Measurements from ENCODE around the gene PPP2R1B. TPM values are rescaled to one million over a fixed set of nuclear protein-coding genes. Genes with fewer than 3 reads are reported as not detected.

The PPP2R1B gene
- total RNA-seq, 6 experiments from 2014 or later: 44.5 to 150 (median 59.6) TPM

- ATAC-seq: peak in 1 of 4 donors; percentile 15
- WGBS (ENCODE audit: insufficient coverage, low coverage, low lambda C conversion rate, missing lambda C conversion rate): 82% methylated on average over 2 of the region's 4 CpGs
- no peak overlapping the region for H3K27ac ChIP-seq
- H3K4me3 ChIP-seq: no peak overlapping the region
- H3K27me3 ChIP-seq: no peaks in the 10 kb centered on the region
- TF ChIP-seq, protein P1, sequence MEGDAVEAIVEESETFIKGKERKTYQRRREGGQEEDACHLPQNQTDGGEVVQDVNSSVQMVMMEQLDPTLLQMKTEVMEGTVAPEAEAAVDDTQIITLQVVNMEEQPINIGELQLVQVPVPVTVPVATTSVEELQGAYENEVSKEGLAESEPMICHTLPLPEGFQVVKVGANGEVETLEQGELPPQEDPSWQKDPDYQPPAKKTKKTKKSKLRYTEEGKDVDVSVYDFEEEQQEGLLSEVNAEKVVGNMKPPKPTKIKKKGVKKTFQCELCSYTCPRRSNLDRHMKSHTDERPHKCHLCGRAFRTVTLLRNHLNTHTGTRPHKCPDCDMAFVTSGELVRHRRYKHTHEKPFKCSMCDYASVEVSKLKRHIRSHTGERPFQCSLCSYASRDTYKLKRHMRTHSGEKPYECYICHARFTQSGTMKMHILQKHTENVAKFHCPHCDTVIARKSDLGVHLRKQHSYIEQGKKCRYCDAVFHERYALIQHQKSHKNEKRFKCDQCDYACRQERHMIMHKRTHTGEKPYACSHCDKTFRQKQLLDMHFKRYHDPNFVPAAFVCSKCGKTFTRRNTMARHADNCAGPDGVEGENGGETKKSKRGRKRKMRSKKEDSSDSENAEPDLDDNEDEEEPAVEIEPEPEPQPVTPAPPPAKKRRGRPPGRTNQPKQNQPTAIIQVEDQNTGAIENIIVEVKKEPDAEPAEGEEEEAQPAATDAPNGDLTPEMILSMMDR (IDR thresholded peaks at IDR 0.05): no peak
- TF ChIP-seq POLR2A (IDR thresholded peaks at IDR 0.05): no peak
- peaks cover 0 to 39% (median 21%) of the 10 kb centered on the region in 4 donors for H3K36me3 ChIP-seq
- H3K4me1 ChIP-seq: peaks cover 0 to 6% (median under 1%) of the 10 kb centered on the region in 4 donors
- H3K9me3 ChIP-seq: no peaks in the 10 kb centered on the region
- no peak for DNase-seq
- intact Hi-C loops (cut with DNase I): no loop called here
These were observed 51.7 kb downstream of the PPP2R1B start for GRCh38 chr11:111714522-111714921.

DNA sequence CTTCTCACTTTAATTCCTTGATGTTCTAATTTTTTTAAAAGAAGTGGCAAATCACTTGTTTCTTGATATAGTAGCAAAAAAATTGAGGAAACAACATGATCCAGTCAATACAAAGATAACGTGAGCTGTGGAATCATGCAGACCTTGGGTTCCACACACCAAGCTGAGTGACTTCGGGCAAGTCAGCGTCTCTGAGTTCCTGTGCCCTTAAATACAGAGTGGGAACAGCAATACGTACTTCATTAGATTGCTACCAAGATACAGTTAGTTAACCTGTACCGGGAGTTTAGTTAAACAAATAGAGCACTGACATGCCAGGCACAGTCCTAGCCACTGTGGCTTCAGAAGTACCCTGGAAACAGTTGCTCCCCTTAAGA is 58.5 kb downstream of the PPP2R1B start:
- DNase-seq (no peak), ATAC-seq (peak in 1 of 4 donors; percentile 10)
- Histone ChIP-seq H3K27me3 (no peaks in the 10 kb centered on the region), H3K36me3 (peaks cover 0 to 62% (median 37%) of the 10 kb centered on the region in 4 donors), H3K4me3 (no peak overlapping the region), H3K4me1 (peaks cover 0 to 14% (median 0%) of the 10 kb centered on the region in 4 donors), H3K9me3 (no peaks in the 10 kb centered on the region), H3K27ac (peak overlapping the region in 2 of 3 donors; percentile 35 to 39)
- TF ChIP-seq POLR2A (IDR thresholded peaks at IDR 0.05): no peak
- intact Hi-C loops (cut with DNase I): loop anchor here (10.0 kb wide), 1 partner anchor 93 kb away; no protein-coding TSS in a partner anchor
- 89% methylated on average over 4 of the region's 5 CpGs for WGBS (ENCODE audit: insufficient coverage, low coverage, low lambda C conversion rate, missing lambda C conversion rate)

DNA sequence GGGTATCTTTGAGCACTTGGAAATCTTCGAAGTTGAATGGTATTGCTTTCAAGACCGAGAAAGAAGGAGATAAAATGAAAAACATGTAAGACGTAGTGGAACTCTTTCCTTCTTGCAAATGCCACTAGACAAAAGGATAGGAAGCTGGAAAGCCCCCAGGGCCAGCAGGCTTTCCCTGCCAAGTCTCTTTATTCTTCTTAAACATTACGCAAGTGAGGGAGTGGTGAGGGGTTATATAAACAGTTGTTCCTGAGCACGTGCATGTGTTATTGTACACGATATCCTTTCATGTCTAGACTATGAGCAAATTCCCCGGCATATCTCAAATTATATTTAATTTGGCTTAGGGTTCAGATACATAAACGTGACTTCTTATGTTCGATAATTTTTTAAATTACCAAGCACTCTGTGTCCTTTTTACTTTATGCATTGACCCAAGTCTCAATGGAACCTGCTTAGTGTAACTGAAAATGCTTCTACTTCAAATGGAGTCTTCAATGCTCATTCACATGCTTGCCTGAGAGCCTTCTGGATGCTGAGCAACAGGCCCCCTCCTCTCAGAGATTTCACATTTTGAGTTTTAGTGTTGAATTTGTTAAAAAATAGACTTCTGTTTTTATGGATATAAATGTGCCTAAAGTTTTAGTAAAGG is 59.0 kb downstream of the PPP2R1B start:
- Histone ChIP-seq H3K9me3 (no peaks in the 10 kb centered on the region), H3K27me3 (no peaks in the 10 kb centered on the region), H3K36me3 (peaks cover 0 to 64% (median 36%) of the 10 kb centered on the region in 4 donors), H3K27ac (peak overlapping the region in 2 of 3 donors; percentile 35 to 39), H3K4me1 (peaks cover 0 to 14% (median 0%) of the 10 kb centered on the region in 4 donors), H3K4me3 (no peak overlapping the region)
- TF ChIP-seq POLR2A (IDR thresholded peaks at IDR 0.05): no peak
- TF ChIP-seq, protein P1 (IDR thresholded peaks at IDR 0.05): no peak
- WGBS (ENCODE audit: insufficient coverage, low coverage, low lambda C conversion rate, missing lambda C conversion rate): 25% methylated on average over 9 of the region's 9 CpGs
- peak; percentile 82 to 87 (median 84) for ATAC-seq
- DNase-seq: peak in 2 of 3 donors; percentile 65 to 67
- intact Hi-C loops (cut with DNase I): loop anchor here (10.0 kb wide), 1 partner anchor 92 kb away; no protein-coding TSS in a partner anchor

GRCh38 chr11:111703576-111703975 is 62.6 kb downstream of the PPP2R1B start:
- intact Hi-C loops (cut with DNase I): loop anchor here (10.0 kb wide), 1 partner anchor 89 kb away; no protein-coding TSS in a partner anchor
- no peaks in the 10 kb centered on the region for H3K9me3 ChIP-seq
- ATAC-seq (no peak), DNase-seq (no peak)
- no peak overlapping the region for H3K4me3 ChIP-seq
- H3K4me1 ChIP-seq: peaks cover 0 to 14% (median 0%) of the 10 kb centered on the region in 4 donors
- peaks cover 0 to 45% (median 25%) of the 10 kb centered on the region in 4 donors for H3K36me3 ChIP-seq
- no peak for TF ChIP-seq POLR2A (IDR thresholded peaks at IDR 0.05)
- H3K27me3 ChIP-seq: no peaks in the 10 kb centered on the region
- WGBS (ENCODE audit: insufficient coverage, low coverage, low lambda C conversion rate, missing lambda C conversion rate): 75% methylated on average over 1 of the region's 1 CpG
- H3K27ac ChIP-seq: no peak overlapping the region

GRCh38 chr11:111702623-111703022 is 63.6 kb downstream of the PPP2R1B start:
- DNase-seq (no peak), ATAC-seq (no peak)
- WGBS (ENCODE audit: insufficient coverage, low coverage, low lambda C conversion rate, missing lambda C conversion rate): 89% methylated on average over 5 of the region's 5 CpGs
- TF ChIP-seq, protein P1 (IDR thresholded peaks at IDR 0.05): no peak
- TF ChIP-seq POLR2A (IDR thresholded peaks at IDR 0.05): no peak
- Histone ChIP-seq H3K27ac (no peak overlapping the region), H3K4me3 (no peak overlapping the region), H3K36me3 (peaks cover 0 to 42% (median 25%) of the 10 kb centered on the region in 4 donors), H3K4me1 (peaks cover 0 to 12% (median 0%) of the 10 kb centered on the region in 4 donors), H3K27me3 (no peaks in the 10 kb centered on the region), H3K9me3 (no peaks in the 10 kb centered on the region)
- intact Hi-C loops (cut with DNase I): loop anchor here (10.0 kb wide), 1 partner anchor 88 kb away; no protein-coding TSS in a partner anchor
